ENCODE data around the gene STAT2.
"Not testable (repeated sequence)": the region's sequence is repeated elsewhere in the genome, so short reads cannot be mapped to it uniquely, and the experiment has no call there.

- TF ChIP-seq, protein P1, sequence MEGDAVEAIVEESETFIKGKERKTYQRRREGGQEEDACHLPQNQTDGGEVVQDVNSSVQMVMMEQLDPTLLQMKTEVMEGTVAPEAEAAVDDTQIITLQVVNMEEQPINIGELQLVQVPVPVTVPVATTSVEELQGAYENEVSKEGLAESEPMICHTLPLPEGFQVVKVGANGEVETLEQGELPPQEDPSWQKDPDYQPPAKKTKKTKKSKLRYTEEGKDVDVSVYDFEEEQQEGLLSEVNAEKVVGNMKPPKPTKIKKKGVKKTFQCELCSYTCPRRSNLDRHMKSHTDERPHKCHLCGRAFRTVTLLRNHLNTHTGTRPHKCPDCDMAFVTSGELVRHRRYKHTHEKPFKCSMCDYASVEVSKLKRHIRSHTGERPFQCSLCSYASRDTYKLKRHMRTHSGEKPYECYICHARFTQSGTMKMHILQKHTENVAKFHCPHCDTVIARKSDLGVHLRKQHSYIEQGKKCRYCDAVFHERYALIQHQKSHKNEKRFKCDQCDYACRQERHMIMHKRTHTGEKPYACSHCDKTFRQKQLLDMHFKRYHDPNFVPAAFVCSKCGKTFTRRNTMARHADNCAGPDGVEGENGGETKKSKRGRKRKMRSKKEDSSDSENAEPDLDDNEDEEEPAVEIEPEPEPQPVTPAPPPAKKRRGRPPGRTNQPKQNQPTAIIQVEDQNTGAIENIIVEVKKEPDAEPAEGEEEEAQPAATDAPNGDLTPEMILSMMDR (IDR thresholded peaks at IDR 0.05) = not testable (repeated sequence)
- TF ChIP-seq POLR2AphosphoS5, POLR2A (IDR thresholded peaks at IDR 0.05): not testable (repeated sequence)
These were observed 44.3 kb upstream of the STAT2 start for GRCh38 chr12:56404227-56404626.
